Bronchial epithelial cell (primary cell): ENCODE measurements around the gene ADAMTS17. TPM values are rescaled to one million over a fixed set of nuclear protein-coding genes. Genes with fewer than 3 reads are reported as not detected.

Source experiments
- DNase-seq: peaks from one replicate; pipeline ENCODE4 v3.0.0-alpha.2; 2010; ENCODE audit warnings: low read depth
- FAIRE-seq: peaks from 2 replicates; lab custom pipeline; 2011; peaks lifted over from hg19 to GRCh38; lab: Jason Lieb, UNC
- H3K27me3 ChIP-seq: 2 replicates; pipeline ENCODE4 v1.5.1; 2011; ENCODE audit warnings: low read length; ENCODE audit not compliant: control insufficient read depth, insufficient read depth
- H3K36me3 ChIP-seq: 2 replicates; pipeline ENCODE4 v1.5.1; 2011; ENCODE audit warnings: low read length; ENCODE audit not compliant: control insufficient read depth, insufficient read depth
- H3K4me3 ChIP-seq: 2 replicates; pipeline ENCODE4 v1.5.1; 2011; ENCODE audit warnings: mild to moderate bottlenecking, low read depth, low read length, control low read depth
- CTCF ChIP-seq: IDR thresholded peaks from 2 replicates; pipeline ENCODE4 v1.5.1; 2011; ENCODE audit warnings: mild to moderate bottlenecking, moderate library complexity, low read length, control low read depth, inconsistent platforms; ENCODE audit not compliant: insufficient read depth, severe bottlenecking
- total RNA-seq: library from RNA; depleted of rRNA; stranded (reverse); fragments of >200 nt; gene quantifications from 2 replicates; pipeline ENCODE4 v1.2.1, GENCODE V29; 2014

The ADAMTS17 gene
- total RNA-seq, 1 donor from 2014 or later, result 1.1 TPM

- FAIRE-seq, result no peak
- no peak for DNase-seq
- TF ChIP-seq CTCF, result no peak
- H3K27me3 ChIP-seq, result no peaks in the 10 kb centered on the region
- H3K36me3 ChIP-seq, result no peaks in the 10 kb centered on the region
- H3K4me3 ChIP-seq, result no peak overlapping the region
These were observed 96.3 kb downstream of the ADAMTS17 start for GRCh38 chr15:100245487-100245820.

- Histone ChIP-seq H3K4me3 (no peak overlapping the region), H3K36me3 (no peaks in the 10 kb centered on the region), H3K27me3 (no peaks in the 10 kb centered on the region)
- TF ChIP-seq CTCF, result no peak
- FAIRE-seq, result no peak
- DNase-seq, result no peak
These were observed 96.8 kb downstream of the ADAMTS17 start for GRCh38 chr15:100244796-100245486.

GRCh38 chr15:100242989-100243388 lies 98.8 kb downstream of the ADAMTS17 start:
- peak; percentile 18 for FAIRE-seq
- TF ChIP-seq CTCF, result no peak
- H3K36me3 ChIP-seq, result no peaks in the 10 kb centered on the region

GRCh38 chr15:100241572-100242482 lies 99.9 kb downstream of the ADAMTS17 start:
- no peak overlapping the region for H3K4me3 ChIP-seq
- FAIRE-seq, result peak; percentile 70

More at GRCh38 chr15:100242989-100243388, 98.8 kb downstream of the ADAMTS17 start:
- Histone ChIP-seq H3K27me3 (no peaks in the 10 kb centered on the region), H3K4me3 (no peak overlapping the region)
- no peak for DNase-seq

GRCh38 chr15:100236981-100237720 lies 104.6 kb downstream of the ADAMTS17 start:
- DNase-seq (no peak), FAIRE-seq (no peak)
- Histone ChIP-seq H3K4me3 (no peak overlapping the region), H3K36me3 (no peaks in the 10 kb centered on the region), H3K27me3 (no peaks in the 10 kb centered on the region)
- TF ChIP-seq CTCF, result no peak

More at GRCh38 chr15:100241572-100242482, 99.9 kb downstream of the ADAMTS17 start:
- no peaks in the 10 kb centered on the region for H3K27me3 ChIP-seq
- peak; percentile 44 for DNase-seq
- no peak for TF ChIP-seq CTCF
- no peaks in the 10 kb centered on the region for H3K36me3 ChIP-seq
